ENCODE measurements around the gene DOCK11.

DOCK11 gene

DNA sequence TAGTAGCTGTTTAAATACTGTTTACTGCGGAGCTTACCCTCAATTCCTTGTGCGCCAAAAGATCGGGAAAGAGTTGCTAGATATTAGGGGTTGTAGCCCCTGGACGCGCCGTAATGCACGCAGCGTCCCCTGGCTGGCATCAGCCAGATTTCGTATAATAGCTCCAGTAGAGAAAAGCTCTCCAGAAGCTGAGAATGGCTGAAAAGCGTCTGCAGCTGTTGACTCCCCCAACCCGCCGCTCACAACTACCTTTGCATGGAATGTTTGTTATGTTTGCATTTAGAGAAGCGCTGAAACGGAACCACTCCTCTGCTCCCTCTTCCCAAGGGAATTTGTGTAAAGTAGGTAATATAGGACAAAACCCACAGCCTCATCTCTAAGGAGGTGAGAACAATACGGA lies 3.7 kb downstream of the DOCK11 start:
- in situ Hi-C loops (cut with HindIII; ENCODE audit: low sequenced_read_pairs) = no loop called here
- TF ChIP-seq, protein P1, sequence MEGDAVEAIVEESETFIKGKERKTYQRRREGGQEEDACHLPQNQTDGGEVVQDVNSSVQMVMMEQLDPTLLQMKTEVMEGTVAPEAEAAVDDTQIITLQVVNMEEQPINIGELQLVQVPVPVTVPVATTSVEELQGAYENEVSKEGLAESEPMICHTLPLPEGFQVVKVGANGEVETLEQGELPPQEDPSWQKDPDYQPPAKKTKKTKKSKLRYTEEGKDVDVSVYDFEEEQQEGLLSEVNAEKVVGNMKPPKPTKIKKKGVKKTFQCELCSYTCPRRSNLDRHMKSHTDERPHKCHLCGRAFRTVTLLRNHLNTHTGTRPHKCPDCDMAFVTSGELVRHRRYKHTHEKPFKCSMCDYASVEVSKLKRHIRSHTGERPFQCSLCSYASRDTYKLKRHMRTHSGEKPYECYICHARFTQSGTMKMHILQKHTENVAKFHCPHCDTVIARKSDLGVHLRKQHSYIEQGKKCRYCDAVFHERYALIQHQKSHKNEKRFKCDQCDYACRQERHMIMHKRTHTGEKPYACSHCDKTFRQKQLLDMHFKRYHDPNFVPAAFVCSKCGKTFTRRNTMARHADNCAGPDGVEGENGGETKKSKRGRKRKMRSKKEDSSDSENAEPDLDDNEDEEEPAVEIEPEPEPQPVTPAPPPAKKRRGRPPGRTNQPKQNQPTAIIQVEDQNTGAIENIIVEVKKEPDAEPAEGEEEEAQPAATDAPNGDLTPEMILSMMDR (IDR thresholded peaks at IDR 0.05; ENCODE audit: low read depth, low read length, missing control alignments) = peak; percentile 32

DNA sequence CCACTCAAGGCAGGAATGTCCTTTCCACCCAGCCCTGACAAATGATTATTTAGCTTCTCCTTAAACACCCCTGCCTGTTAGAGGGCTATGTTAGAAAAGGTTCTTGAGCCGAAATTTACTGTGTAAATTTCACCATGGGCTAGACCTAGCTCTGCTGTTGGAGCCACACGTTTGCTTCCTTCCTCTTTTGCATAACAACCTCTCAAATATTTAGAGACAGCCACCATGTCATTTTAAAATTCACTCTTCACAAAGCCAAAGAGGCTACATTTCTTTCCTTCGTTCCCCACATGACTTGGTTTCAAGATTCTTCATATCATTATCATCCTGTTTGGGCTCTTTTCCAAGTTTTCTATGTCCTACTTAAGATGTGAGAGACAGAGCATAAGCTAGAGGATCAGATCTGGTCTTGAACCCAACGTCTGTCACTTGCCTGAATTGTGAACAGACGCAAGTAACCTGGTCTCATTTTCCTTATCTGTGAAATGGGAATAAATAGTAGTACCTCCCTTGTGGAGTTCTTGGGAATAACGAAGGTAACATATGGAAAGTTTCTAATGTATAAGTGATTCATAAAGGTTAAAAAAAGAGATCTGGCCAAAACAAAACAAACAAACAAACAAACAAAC lies 6.7 kb downstream of the DOCK11 start:
- TF ChIP-seq, protein P1 (IDR thresholded peaks at IDR 0.05; ENCODE audit: low read depth, low read length, missing control alignments) = no peak
- H3K4me3 ChIP-seq (ENCODE audit: low read depth, low read length) = no peak overlapping the region
- in situ Hi-C loops (cut with HindIII; ENCODE audit: low sequenced_read_pairs) = no loop called here
- no peak for DNase-seq (ENCODE audit: low read depth)

More for the DNA sequence above, 3.7 kb downstream of the DOCK11 start:
- no peak for DNase-seq (ENCODE audit: low read depth)
- H3K4me3 ChIP-seq (ENCODE audit: low read depth, low read length) = no peak overlapping the region

DNA sequence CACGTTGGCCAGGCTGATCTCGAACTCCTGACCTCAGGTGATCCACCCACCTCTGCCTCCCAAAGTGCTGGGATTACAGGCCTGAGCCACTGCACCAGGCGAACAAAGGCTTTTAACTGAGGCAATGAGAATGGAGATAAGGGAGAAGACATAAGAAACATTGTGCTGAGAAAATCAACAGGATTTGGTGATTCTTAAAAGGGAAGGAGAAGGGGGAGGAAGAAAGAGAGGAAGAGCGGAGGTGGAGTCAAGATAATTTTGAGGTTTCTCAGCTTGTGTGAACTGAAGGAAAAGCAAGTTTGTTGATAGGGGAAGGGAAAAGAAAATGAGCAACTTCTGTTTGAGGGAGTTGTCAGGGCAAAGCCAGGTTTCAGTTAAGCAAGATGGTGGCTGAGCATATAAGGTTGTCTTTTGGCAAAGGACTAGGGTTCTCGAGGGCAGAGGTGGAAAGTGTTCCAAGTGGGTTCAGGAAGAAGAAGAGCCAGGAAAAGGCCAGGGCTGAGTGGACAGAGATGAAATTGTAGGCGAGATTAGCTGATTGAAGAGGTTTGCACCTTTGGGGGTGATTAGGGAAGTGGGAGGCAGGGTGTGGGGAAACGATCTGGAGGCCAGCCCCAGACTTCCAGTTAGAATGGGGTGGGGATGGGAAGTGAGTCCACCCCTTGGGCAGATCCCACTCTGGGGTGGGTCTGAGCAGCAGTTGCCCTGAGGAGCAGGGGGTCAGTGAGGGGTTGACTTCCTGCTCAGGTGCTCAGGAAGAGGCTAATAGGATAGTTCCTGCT lies 7.8 kb downstream of the DOCK11 start:
- TF ChIP-seq, protein P1 (IDR thresholded peaks at IDR 0.05; ENCODE audit: low read depth, low read length, missing control alignments) = no peak
- in situ Hi-C loops (cut with HindIII; ENCODE audit: low sequenced_read_pairs) = no loop called here
- no peak for DNase-seq (ENCODE audit: low read depth)
- no peak overlapping the region for H3K4me3 ChIP-seq (ENCODE audit: low read depth, low read length)

DNA sequence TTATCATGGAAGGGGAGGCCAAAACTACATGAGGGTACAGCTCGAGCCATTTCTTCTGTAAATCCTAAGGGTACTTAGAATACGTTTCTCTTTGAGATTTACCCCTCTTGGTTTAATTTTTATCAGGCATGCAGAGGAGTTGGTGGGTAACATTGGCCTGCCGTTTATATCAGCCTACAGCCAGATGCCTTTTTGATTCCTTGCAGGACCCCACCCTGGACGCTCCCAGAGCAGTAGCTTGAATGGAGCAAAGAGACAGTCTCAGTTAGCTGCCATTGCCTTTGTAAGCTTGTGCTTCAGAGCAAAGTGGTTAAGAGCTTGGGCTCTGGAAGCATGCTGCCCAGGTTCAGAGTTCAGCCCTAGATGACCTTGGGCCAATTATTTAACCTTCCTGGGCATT lies 9.0 kb downstream of the DOCK11 start:
- TF ChIP-seq, protein P1 (IDR thresholded peaks at IDR 0.05; ENCODE audit: low read depth, low read length, missing control alignments) = no peak
- in situ Hi-C loops (cut with HindIII; ENCODE audit: low sequenced_read_pairs) = no loop called here
- no peak for DNase-seq (ENCODE audit: low read depth)
- no peak overlapping the region for H3K4me3 ChIP-seq (ENCODE audit: low read depth, low read length)

DNA sequence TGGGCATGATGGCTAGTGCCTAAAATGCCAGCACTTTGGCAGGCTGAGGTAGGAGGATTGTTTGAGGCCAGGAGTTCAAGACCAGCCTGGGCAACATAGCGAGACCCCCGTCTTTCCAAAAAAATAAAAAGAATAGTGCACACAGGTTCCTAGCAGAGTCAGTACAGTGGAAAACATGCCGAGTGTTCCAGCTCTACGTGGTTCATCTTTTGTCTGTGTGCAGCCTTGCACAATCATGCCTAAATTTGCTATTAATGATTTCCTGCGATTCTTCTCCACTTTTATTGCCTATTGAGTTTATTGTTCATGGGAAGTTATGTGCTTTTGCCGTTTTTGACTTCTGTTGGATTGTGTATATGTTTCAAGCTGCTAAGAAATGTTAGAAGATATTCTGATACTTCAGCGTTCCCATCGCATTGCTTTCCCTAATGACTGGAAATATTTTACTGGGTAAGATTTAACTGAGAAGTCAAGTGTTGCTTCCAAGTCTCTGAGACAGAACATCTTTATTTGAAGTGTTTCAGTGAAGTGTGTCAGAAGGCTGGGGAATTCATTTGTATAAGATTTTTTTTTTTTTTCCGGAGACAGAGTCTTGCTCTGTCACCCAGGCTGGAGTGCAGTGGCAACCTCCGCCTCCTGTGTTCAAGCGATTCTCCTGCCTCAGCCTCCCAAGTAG lies 11.3 kb downstream of the DOCK11 start:
- TF ChIP-seq, protein P1 (IDR thresholded peaks at IDR 0.05; ENCODE audit: low read depth, low read length, missing control alignments) = no peak
- H3K4me3 ChIP-seq (ENCODE audit: low read depth, low read length) = no peak overlapping the region
- no peak for DNase-seq (ENCODE audit: low read depth)
- in situ Hi-C loops (cut with HindIII; ENCODE audit: low sequenced_read_pairs) = no loop called here

DNA sequence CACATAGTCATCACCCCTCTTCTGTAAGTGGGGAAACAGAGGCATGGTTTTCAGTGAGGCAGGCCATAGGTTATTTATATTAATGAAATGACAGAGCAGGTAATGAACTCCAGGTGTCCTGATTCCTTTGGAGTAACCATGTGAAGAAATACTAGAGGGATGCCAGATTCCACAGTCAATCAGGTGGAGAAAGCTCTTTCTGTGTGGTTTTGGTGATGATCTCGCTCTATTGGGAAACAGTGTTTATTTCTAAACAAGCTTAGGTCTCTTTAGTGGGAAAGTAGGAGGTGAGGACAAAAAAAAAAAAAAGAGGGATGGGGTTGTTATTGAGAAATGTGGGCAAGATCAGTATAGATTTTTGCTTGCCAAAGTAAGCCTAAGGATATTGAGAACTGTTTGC lies 12.2 kb downstream of the DOCK11 start:
- in situ Hi-C loops (cut with HindIII; ENCODE audit: low sequenced_read_pairs) = no loop called here
- TF ChIP-seq, protein P1 (IDR thresholded peaks at IDR 0.05; ENCODE audit: low read depth, low read length, missing control alignments) = no peak
- no peak for DNase-seq (ENCODE audit: low read depth)
- H3K4me3 ChIP-seq (ENCODE audit: low read depth, low read length) = no peak overlapping the region

Measured in astrocyte of the cerebellum (primary cell).